Skeletal muscle cell (primary cell): ENCODE results near the gene PTPMT1.

ENCODE experiments used
- DNase-seq: peaks from one replicate; pipeline ENCODE4 v3.0.0-alpha.2; 2010; ENCODE audit warnings: low read depth
- H3K4me3 ChIP-seq: 2 replicates; pipeline ENCODE4 v1.5.1; 2011; ENCODE audit warnings: low read depth, mild to moderate bottlenecking, control low read depth, low read length, moderate library complexity

PTPMT1 gene

DNA sequence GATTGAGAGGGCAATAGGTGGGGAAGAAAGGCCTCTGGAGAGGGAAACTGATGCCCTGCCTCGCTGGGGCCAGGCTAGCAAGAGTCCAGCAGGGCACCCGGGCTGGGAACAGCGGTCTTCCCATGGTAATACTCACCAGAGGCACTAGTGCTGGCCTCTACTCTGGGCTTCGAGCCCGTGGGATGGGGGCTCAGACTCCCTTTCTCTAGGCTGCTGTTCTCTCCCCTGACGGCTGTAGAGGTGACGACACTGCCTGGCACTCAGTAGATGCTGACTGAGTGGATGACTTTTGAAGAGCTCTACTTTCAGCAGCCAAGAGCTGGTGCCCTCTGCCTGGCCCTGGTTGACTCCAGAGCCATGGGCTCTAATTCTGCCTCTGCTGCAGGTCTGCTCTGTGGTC lies 29.6 kb downstream of the PTPMT1 start:
- no peak overlapping the region for H3K4me3 ChIP-seq
- DNase-seq = no peak

- no peak for DNase-seq
- no peak overlapping the region for H3K4me3 ChIP-seq
Observed at GRCh38 chr11:47595967-47596366, 30.6 kb downstream of the PTPMT1 start.

GRCh38 chr11:47599902-47600301 lies 34.5 kb downstream of the PTPMT1 start:
- no peak for DNase-seq
- H3K4me3 ChIP-seq = no peak overlapping the region

GRCh38 chr11:47603295-47603694 lies 37.9 kb downstream of the PTPMT1 start:
- no peak overlapping the region for H3K4me3 ChIP-seq
- no peak for DNase-seq

GRCh38 chr11:47605921-47606320 lies 40.5 kb downstream of the PTPMT1 start:
- DNase-seq = no peak
- no peak overlapping the region for H3K4me3 ChIP-seq

GRCh38 chr11:47606731-47607130 lies 41.3 kb downstream of the PTPMT1 start:
- no peak overlapping the region for H3K4me3 ChIP-seq
- peak; percentile 31 for DNase-seq

DNA sequence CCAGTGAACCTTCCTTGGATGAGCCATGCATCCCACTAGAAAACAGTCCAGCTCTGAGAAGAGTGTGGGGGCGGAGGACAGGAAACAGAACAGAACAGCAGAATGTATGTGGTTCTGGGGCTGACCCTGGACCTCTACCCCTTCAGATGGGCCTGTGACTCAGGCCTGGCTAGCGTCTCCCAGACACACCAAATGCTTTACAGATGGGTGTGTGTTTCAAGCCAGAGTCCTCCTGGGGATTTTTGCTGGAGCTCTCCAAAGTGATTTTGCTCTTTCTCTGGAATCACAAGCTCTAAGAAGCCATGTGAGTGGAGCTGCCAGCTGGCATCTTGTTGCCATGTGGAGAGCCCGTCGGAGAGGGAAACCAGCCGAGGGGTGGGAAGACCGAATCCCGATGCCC lies 42.0 kb downstream of the PTPMT1 start:
- DNase-seq = peak; percentile 96
- no peak overlapping the region for H3K4me3 ChIP-seq

GRCh38 chr11:47609675-47610074 lies 44.3 kb downstream of the PTPMT1 start:
- no peak overlapping the region for H3K4me3 ChIP-seq
- no peak for DNase-seq

GRCh38 chr11:47611348-47611794 lies 46.0 kb downstream of the PTPMT1 start:
- DNase-seq = no peak
- H3K4me3 ChIP-seq = no peak overlapping the region

DNA sequence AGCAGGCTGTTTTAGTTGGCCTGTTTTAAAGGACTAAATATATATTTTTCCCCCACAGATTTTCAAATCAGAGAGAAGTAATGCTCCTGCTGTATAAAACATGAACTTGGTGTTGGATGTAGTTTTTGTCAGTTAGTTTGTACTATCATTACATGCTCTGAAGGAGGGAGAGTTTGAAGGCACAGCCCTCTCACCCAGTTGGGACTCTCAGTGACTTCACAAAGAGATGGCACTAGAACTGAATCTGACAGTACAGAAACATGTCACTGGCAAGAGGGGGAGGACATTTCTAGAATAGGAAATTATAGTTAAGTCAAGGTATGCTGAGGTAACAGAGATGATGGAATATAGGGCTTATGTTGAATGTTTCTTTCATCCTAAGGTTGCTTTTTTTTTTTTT lies 49.9 kb downstream of the PTPMT1 start:
- no peak for DNase-seq
- no peak overlapping the region for H3K4me3 ChIP-seq

- DNase-seq = peak; percentile 38
- no peak overlapping the region for H3K4me3 ChIP-seq
Observed at GRCh38 chr11:47616726-47617416, 51.5 kb downstream of the PTPMT1 start.

DNA sequence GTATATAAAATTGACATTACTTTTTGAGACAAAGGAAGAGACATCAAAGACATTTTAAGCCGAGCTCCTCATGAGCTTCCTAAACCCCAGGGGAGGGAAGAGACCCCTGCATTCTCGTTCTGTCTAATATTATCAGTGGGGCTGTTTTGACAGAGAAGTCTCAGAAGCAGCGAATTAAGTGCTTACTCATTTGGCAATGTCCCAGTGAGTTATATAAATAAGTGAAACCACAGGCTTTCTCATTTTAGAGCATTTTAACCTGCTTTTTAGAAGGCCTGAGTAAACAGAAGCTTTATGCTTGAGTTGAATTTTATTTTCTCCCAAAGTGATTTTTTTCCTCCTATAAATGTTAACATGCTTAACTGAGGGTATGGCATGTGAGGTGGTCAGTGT lies 52.0 kb downstream of the PTPMT1 start:
- H3K4me3 ChIP-seq = no peak overlapping the region
- peak; percentile 28 for DNase-seq

GRCh38 chr11:47620836-47621378 lies 55.5 kb downstream of the PTPMT1 start:
- H3K4me3 ChIP-seq = no peak overlapping the region
- DNase-seq = no peak
